GM23338 (cell line): ENCODE data around the gene ANKRD44. TPM values are rescaled to one million over a fixed set of nuclear protein-coding genes. Genes with fewer than 3 reads are reported as not detected.

Experiments
- ATAC-seq: fragments of 200-7000 bp; cut with Tn5 transposase; 3 replicates; pipeline ENCODE4 v1.9.1; 2020
- DNase-seq: peaks from one replicate; pipeline ENCODE4 v3.0.0-alpha.2; 2015; ENCODE audit warnings: low spot score
- H2AFZ ChIP-seq: fragments of 200-600 bp; sonication (generic); 2 replicates; pipeline ENCODE4 v1.8.0; 2016; ENCODE audit warnings: antibody characterized with exemption, mild to moderate bottlenecking, moderate library complexity
- H3F3A ChIP-seq: fragments of 200-600 bp; sonication (generic); replicated peaks from 2 replicates; pipeline ENCODE4 v1.8.0; 2017; ENCODE audit warnings: antibody characterized with exemption, mixed run types, low read depth
- H3K27ac ChIP-seq: fragments of 200-600 bp; sonication (generic); 2 replicates; pipeline ENCODE4 v1.6.1; 2016; ENCODE audit warnings: low read depth
- H3K27me3 ChIP-seq: fragments of 200-600 bp; sonication (generic); 2 replicates; pipeline ENCODE4 v1.8.0; 2016; ENCODE audit warnings: mild to moderate bottlenecking, mixed run types, moderate library complexity; ENCODE audit not compliant: insufficient read depth
- H3K36me3 ChIP-seq: fragments of 200-600 bp; sonication (generic); 2 replicates; pipeline ENCODE4 v1.8.0; 2016; ENCODE audit warnings: mild to moderate bottlenecking; ENCODE audit not compliant: insufficient read depth
- H3K4me1 ChIP-seq: fragments of 200-600 bp; sonication (generic); 2 replicates; pipeline ENCODE4 v1.8.0; 2016; ENCODE audit warnings: mild to moderate bottlenecking, moderate library complexity; ENCODE audit not compliant: insufficient read depth
- H3K4me2 ChIP-seq: fragments of 200-600 bp; sonication (generic); 2 replicates; pipeline ENCODE4 v1.7.1; 2017; ENCODE audit warnings: mixed run types
- H3K4me3 ChIP-seq: fragments of 200-600 bp; sonication (generic); 2 replicates; pipeline ENCODE4 v1.6.1; 2016; ENCODE audit warnings: mixed run types
- H3K79me2 ChIP-seq: fragments of 200-600 bp; sonication (generic); replicated peaks from 2 replicates; pipeline ENCODE4 v1.8.0; 2017; ENCODE audit warnings: mild to moderate bottlenecking; ENCODE audit not compliant: insufficient read depth
- H3K9me2 ChIP-seq: fragments of 200-600 bp; sonication (generic); 2 replicates; pipeline ENCODE4 v1.8.0; 2017; ENCODE audit not compliant: insufficient read depth
- H4K20me1 ChIP-seq: fragments of 200-600 bp; sonication (generic); replicated peaks from 2 replicates; pipeline ENCODE4 v1.8.0; 2017; ENCODE audit warnings: mild to moderate bottlenecking; ENCODE audit not compliant: insufficient read depth
- H3K27ac Mint-ChIP-seq: 2 replicates; pipeline ENCODE4 v1.8.0; 2020; ENCODE audit warnings: inconsistent platforms, mild to moderate bottlenecking, moderate library complexity, mixed read lengths
- H3K27me3 Mint-ChIP-seq: 3 replicates; pipeline ENCODE4 v1.8.0; 2022; ENCODE audit warnings: low read depth, mild to moderate bottlenecking, moderate library complexity, mixed read lengths, inconsistent platforms; ENCODE audit not compliant: insufficient read depth, poor library complexity
- H3K36me3 Mint-ChIP-seq: 3 replicates; pipeline ENCODE4 v1.8.0; 2021; ENCODE audit warnings: low read depth, mild to moderate bottlenecking, inconsistent platforms, moderate library complexity, mixed read lengths
- H3K4me1 Mint-ChIP-seq: 3 replicates; pipeline ENCODE4 v1.8.0; 2020; ENCODE audit warnings: mild to moderate bottlenecking, inconsistent platforms, mixed read lengths
- H3K4me3 Mint-ChIP-seq: 3 replicates; pipeline ENCODE4 v1.8.0; 2021; ENCODE audit warnings: moderate library complexity, mild to moderate bottlenecking, inconsistent platforms, mixed read lengths
- H3K9me3 Mint-ChIP-seq: 3 replicates; pipeline ENCODE4 v1.8.0; 2020; ENCODE audit warnings: moderate library complexity, mild to moderate bottlenecking, inconsistent platforms, mixed read lengths
- CREB1 ChIP-seq: fragments of 250-450 bp; sonication (Bioruptor Pico); IDR thresholded peaks from 2 replicates; pipeline ENCODE4 v1.5.0; 2020; ENCODE audit warnings: low read depth, mild to moderate bottlenecking, moderate library complexity
- CTCF ChIP-seq, 2 experiments: fragments of 200-600 bp in 1 of 2; sonication (generic) in 1 of 2; conservative IDR thresholded peaks; 2 replicates each; pipeline versions ENCODE4 v1.5.1 to v1.6.1; 2016 to 2017; ENCODE audit warnings: antibody characterized with exemption in 2 of 2, low read depth in 2 of 2, mild to moderate bottlenecking in 2 of 2, moderate library complexity in 1 of 2
- ETS1 ChIP-seq: IDR thresholded peaks from 2 replicates; pipeline ENCODE4 v1.6.1; 2016; ENCODE audit warnings: antibody characterized with exemption
- EZH2 ChIP-seq: fragments of 200-600 bp; sonication (generic); IDR thresholded peaks from one replicate; pipeline ENCODE4 v1.8.0; 2017; ENCODE audit warnings: antibody characterized with exemption, mild to moderate bottlenecking, low read depth; ENCODE audit not compliant: unreplicated experiment
- REST ChIP-seq: IDR thresholded peaks from one replicate; pipeline ENCODE4 v1.6.1; 2018; ENCODE audit warnings: antibody characterized with exemption; ENCODE audit not compliant: unreplicated experiment
- ZNF114 ChIP-seq: fragments of 250-450 bp; sonication (Bioruptor Pico); IDR thresholded peaks from 2 replicates; pipeline ENCODE4 v1.5.0; 2020; ENCODE audit warnings: mild to moderate bottlenecking, moderate library complexity
- ZNF462 ChIP-seq: fragments of 250-450 bp; sonication (Bioruptor Pico); IDR thresholded peaks from 2 replicates; pipeline ENCODE4 v1.5.0; 2020; ENCODE audit warnings: mild to moderate bottlenecking, moderate library complexity
- polyA plus RNA-seq: library from polyadenylated mRNA; unstranded; fragments of >200 nt; fragmentation: Nextera tagmentation; extraction: Ambion mirVana; gene quantifications from 2 replicates; pipeline ENCODE4 v1.2.1, GENCODE V29; 2016
- total RNA-seq: library from RNA; depleted of rRNA; stranded (reverse); fragments of >200 nt; shearing (Covaris generic); gene quantifications from 2 replicates; pipeline ENCODE4 v1.2.3, GENCODE V29; 2014

ANKRD44 gene
- total and polyA plus RNA-seq, 2 experiments from 2014 or later: 0.44 to 0.56 TPM

GRCh38 chr2:196949116-196949515 lies 361.5 kb downstream of the ANKRD44 start:
- TF ChIP-seq CTCF (conservative IDR thresholded peaks at IDR 0.05; ENCODE audit: low read depth in 2 of 2): no peak
- DNase-seq (no peak), ATAC-seq (no peak)
- Histone ChIP-seq H3K9me2 (no peaks in the 10 kb centered on the region), H3K79me2 (no peaks in the 10 kb centered on the region), H3K27me3 (no peaks in the 10 kb centered on the region), H4K20me1 (no peaks in the 10 kb centered on the region), H3K4me1 (peaks cover 2% of the 10 kb centered on the region), H3K4me2 (no peak overlapping the region), H3K4me3 (no peak overlapping the region), H3K27ac (no peak overlapping the region), H2AFZ (no peak overlapping the region), H3K36me3 (no peaks in the 10 kb centered on the region), H3F3A (no peaks in the 10 kb centered on the region)
- Mint-ChIP-seq H3K4me1 (peaks cover 14% of the 10 kb centered on the region), H3K4me3 (no peak overlapping the region), H3K27ac (no peak overlapping the region), H3K36me3 (no peaks in the 10 kb centered on the region), H3K27me3 (no peaks in the 10 kb centered on the region), H3K9me3 (no peaks in the 10 kb centered on the region)

GRCh38 chr2:196944570-196944969 lies 366.0 kb downstream of the ANKRD44 start:
- H3K4me3 ChIP-seq: no peak overlapping the region
- H2AFZ ChIP-seq: peak overlapping the region; percentile 81; the same call in 1 of the 2 replicates
- H3K27ac ChIP-seq: no peak overlapping the region
- no peaks in the 10 kb centered on the region for H3K27me3 Mint-ChIP-seq
- H3K4me1 ChIP-seq: no peaks in the 10 kb centered on the region
- peaks cover 7% of the 10 kb centered on the region; the same call in 1 of the 3 replicates for H3K4me1 Mint-ChIP-seq
- no peak overlapping the region for H3K27ac Mint-ChIP-seq
- H3K4me3 Mint-ChIP-seq: no peak overlapping the region
- H3K36me3 Mint-ChIP-seq: no peaks in the 10 kb centered on the region
- H3F3A ChIP-seq: no peaks in the 10 kb centered on the region
- no peaks in the 10 kb centered on the region for H3K9me2 ChIP-seq
- H3K4me2 ChIP-seq: no peak overlapping the region
- H3K36me3 ChIP-seq: no peaks in the 10 kb centered on the region
- no peaks in the 10 kb centered on the region for H4K20me1 ChIP-seq
- H3K27me3 ChIP-seq: no peaks in the 10 kb centered on the region
- H3K79me2 ChIP-seq: no peaks in the 10 kb centered on the region
- ATAC-seq: peak; percentile 68
- no peaks in the 10 kb centered on the region for H3K9me3 Mint-ChIP-seq
- no peak for DNase-seq
- no peak for TF ChIP-seq REST
- no peak for TF ChIP-seq ZNF462 (CRISPR knock-in tag)
- no peak for TF ChIP-seq EZH2
- no peak for TF ChIP-seq CREB1
- no peak for TF ChIP-seq ZNF114 (CRISPR knock-in tag)
- TF ChIP-seq ETS1: no peak
